ENCODE results near the gene RSU1.

The RSU1 gene

GRCh38 chr10:16724509-16724908, 92.7 kb downstream of the RSU1 start:
- no peaks in the 10 kb centered on the region for H3K27me3 ChIP-seq (ENCODE audit: low read depth, low read length)
- no peaks in the 10 kb centered on the region for H3K36me3 ChIP-seq (replicated peaks; ENCODE audit: low read depth, low read length)
- no peak overlapping the region for H3K27ac ChIP-seq (ENCODE audit: low read length)
- no peak overlapping the region for H3K4me2 ChIP-seq (ENCODE audit: low read length)
- no peak overlapping the region for H3K9ac ChIP-seq (ENCODE audit: low read length)
- H3K4me3 ChIP-seq (ENCODE audit: low read length): no peak overlapping the region
- H3K79me2 ChIP-seq (ENCODE audit: low read length): no peaks in the 10 kb centered on the region
- no peaks in the 10 kb centered on the region for H3K4me1 ChIP-seq (ENCODE audit: low read length)
- TF ChIP-seq, protein P1, sequence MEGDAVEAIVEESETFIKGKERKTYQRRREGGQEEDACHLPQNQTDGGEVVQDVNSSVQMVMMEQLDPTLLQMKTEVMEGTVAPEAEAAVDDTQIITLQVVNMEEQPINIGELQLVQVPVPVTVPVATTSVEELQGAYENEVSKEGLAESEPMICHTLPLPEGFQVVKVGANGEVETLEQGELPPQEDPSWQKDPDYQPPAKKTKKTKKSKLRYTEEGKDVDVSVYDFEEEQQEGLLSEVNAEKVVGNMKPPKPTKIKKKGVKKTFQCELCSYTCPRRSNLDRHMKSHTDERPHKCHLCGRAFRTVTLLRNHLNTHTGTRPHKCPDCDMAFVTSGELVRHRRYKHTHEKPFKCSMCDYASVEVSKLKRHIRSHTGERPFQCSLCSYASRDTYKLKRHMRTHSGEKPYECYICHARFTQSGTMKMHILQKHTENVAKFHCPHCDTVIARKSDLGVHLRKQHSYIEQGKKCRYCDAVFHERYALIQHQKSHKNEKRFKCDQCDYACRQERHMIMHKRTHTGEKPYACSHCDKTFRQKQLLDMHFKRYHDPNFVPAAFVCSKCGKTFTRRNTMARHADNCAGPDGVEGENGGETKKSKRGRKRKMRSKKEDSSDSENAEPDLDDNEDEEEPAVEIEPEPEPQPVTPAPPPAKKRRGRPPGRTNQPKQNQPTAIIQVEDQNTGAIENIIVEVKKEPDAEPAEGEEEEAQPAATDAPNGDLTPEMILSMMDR (IDR thresholded peaks at IDR 0.05; ENCODE audit: low read depth, low read length): no peak
- TF ChIP-seq EZH2phosphoT487 (IDR thresholded peaks at IDR 0.05; ENCODE audit: low read depth): no peak
- no peak overlapping the region for H2AFZ ChIP-seq (ENCODE audit: low read depth, low read length)
- H3K9me3 ChIP-seq (ENCODE audit: insufficient read depth, low read length): no peaks in the 10 kb centered on the region
- no peaks in the 10 kb centered on the region for H4K20me1 ChIP-seq (ENCODE audit: insufficient read depth, low read length)

DNA sequence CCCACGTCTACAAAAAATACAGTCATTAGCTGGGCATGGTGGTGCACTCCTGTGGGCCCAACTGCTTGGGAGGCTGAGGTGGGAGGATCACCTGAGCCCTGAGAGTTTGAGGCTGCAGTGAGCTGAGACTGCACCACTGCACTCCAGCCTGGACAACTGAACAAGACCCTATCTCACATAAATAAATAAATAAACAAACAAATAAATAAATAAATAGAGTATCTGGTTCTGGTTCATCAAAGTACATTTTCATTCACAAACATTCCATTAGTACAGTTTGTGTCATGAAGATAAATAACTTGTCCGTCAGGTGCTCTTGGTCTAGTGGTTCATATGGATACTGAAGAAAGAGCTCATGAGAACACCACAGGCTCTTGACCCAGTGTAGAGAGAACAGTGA, 96.4 kb downstream of the RSU1 start:
- Histone ChIP-seq H2AFZ (ENCODE audit: low read depth, low read length) (no peak overlapping the region), H3K79me2 (ENCODE audit: low read length) (no peaks in the 10 kb centered on the region), H3K4me3 (ENCODE audit: low read length) (no peak overlapping the region), H4K20me1 (ENCODE audit: insufficient read depth, low read length) (no peaks in the 10 kb centered on the region), H3K27ac (ENCODE audit: low read length) (no peak overlapping the region), H3K4me2 (ENCODE audit: low read length) (no peak overlapping the region), H3K9ac (ENCODE audit: low read length) (no peak overlapping the region), H3K36me3 (replicated peaks; ENCODE audit: low read depth, low read length) (no peaks in the 10 kb centered on the region), H3K9me3 (ENCODE audit: insufficient read depth, low read length) (no peaks in the 10 kb centered on the region), H3K27me3 (ENCODE audit: low read depth, low read length) (no peaks in the 10 kb centered on the region), H3K4me1 (ENCODE audit: low read length) (no peaks in the 10 kb centered on the region)
- no peak for TF ChIP-seq EZH2phosphoT487 (IDR thresholded peaks at IDR 0.05; ENCODE audit: low read depth)
- TF ChIP-seq, protein P1 (IDR thresholded peaks at IDR 0.05; ENCODE audit: low read depth, low read length): no peak

GRCh38 chr10:16717622-16718395, 99.4 kb downstream of the RSU1 start:
- H3K27ac ChIP-seq (ENCODE audit: low read length): no peak overlapping the region

DNA sequence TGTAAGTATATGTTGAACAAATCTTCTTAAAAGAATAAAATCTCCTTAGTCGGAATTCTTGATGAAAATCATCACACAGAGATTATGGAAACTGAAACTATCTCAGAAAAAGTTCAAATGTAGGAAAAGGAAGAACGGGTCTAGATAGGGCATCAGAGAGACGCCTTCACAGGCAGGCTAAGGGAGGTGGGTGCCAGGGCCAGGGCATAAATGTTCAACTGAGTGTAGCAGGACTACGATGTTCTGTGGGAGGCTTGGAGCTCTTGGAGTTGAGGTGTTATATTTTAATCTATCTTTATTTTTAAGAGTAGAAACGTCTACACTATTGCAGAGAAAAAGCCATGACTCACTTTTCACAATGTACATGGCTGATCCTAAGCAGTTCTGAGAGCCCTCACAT, 101.2 kb downstream of the RSU1 start:
- H3K9ac ChIP-seq (ENCODE audit: low read length): no peak overlapping the region
- no peak overlapping the region for H3K4me3 ChIP-seq (ENCODE audit: low read length)
- peaks cover 6% of the 10 kb centered on the region; the same call in 1 of the 2 replicates for H3K9me3 ChIP-seq (ENCODE audit: insufficient read depth, low read length)
- no peaks in the 10 kb centered on the region for H4K20me1 ChIP-seq (ENCODE audit: insufficient read depth, low read length)
- H3K27ac ChIP-seq (ENCODE audit: low read length): no peak overlapping the region
- H3K36me3 ChIP-seq (replicated peaks; ENCODE audit: low read depth, low read length): no peaks in the 10 kb centered on the region
- no peaks in the 10 kb centered on the region for H3K27me3 ChIP-seq (ENCODE audit: low read depth, low read length)
- TF ChIP-seq, protein P1 (IDR thresholded peaks at IDR 0.05; ENCODE audit: low read depth, low read length): no peak
- TF ChIP-seq EZH2phosphoT487 (IDR thresholded peaks at IDR 0.05; ENCODE audit: low read depth): no peak
- H3K4me2 ChIP-seq (ENCODE audit: low read length): no peak overlapping the region
- no peaks in the 10 kb centered on the region for H3K4me1 ChIP-seq (ENCODE audit: low read length)
- H3K79me2 ChIP-seq (ENCODE audit: low read length): no peaks in the 10 kb centered on the region
- no peak overlapping the region for H2AFZ ChIP-seq (ENCODE audit: low read depth, low read length)

More at GRCh38 chr10:16717622-16718395, 99.4 kb downstream of the RSU1 start:
- no peak overlapping the region for H3K4me2 ChIP-seq (ENCODE audit: low read length)
- H4K20me1 ChIP-seq (ENCODE audit: insufficient read depth, low read length): no peaks in the 10 kb centered on the region
- no peak overlapping the region for H3K9ac ChIP-seq (ENCODE audit: low read length)
- no peak overlapping the region for H3K4me3 ChIP-seq (ENCODE audit: low read length)
- peaks cover 6% of the 10 kb centered on the region; the same call in 1 of the 2 replicates for H3K9me3 ChIP-seq (ENCODE audit: insufficient read depth, low read length)
- H2AFZ ChIP-seq (ENCODE audit: low read depth, low read length): no peak overlapping the region
- no peak for TF ChIP-seq EZH2phosphoT487 (IDR thresholded peaks at IDR 0.05; ENCODE audit: low read depth)
- TF ChIP-seq, protein P1 (IDR thresholded peaks at IDR 0.05; ENCODE audit: low read depth, low read length): no peak
- H3K27me3 ChIP-seq (ENCODE audit: low read depth, low read length): no peaks in the 10 kb centered on the region
- H3K4me1 ChIP-seq (ENCODE audit: low read length): no peaks in the 10 kb centered on the region
- H3K36me3 ChIP-seq (replicated peaks; ENCODE audit: low read depth, low read length): no peaks in the 10 kb centered on the region
- no peaks in the 10 kb centered on the region for H3K79me2 ChIP-seq (ENCODE audit: low read length)
